ENCODE results near the gene ZNF566.
A peak's percentile ranks its signal among the peaks of the same experiment; 100 is the strongest.
"Not testable (repeated sequence)": the region's sequence is repeated elsewhere in the genome, so short reads cannot be mapped to it uniquely, and the experiment has no call there.

Gene ZNF566

DNA sequence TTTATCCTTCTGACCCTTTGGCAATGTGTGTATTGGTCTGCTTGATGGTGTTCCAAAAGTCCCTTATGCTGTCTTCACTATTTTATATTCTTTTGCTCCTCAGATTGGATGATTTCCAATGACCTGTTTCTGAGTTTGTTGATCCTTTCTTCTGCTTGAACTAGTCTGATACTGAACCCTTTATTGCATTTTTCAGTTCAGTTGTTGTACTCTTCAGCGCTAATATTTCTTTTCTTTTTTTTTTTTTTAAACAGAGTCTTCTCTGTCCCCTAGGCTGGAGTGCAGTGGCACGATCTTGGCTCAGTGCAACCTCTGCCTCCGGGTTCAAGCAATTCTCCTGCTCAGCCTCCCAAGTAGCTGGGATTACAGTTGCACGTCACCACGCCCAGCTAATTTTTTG, 12.6 kb upstream of the ZNF566 start:
- Histone ChIP-seq H3K4me1 (ENCODE audit: control insufficient read depth in 2 of 2, insufficient read depth in 2 of 2, low read length in 2 of 2) (no peaks in the 10 kb centered on the region), H3K27me3 (ENCODE audit: control insufficient read depth in 2 of 2, insufficient read depth in 2 of 2, low read length in 2 of 2) (no peaks in the 10 kb centered on the region), H3K4me3 (ENCODE audit: low read length in 2 of 2) (no peak overlapping the region), H3K9ac (ENCODE audit: low read depth in 1 of 2, low read length in 2 of 2) (no peak overlapping the region), H3K27ac (ENCODE audit: low read depth in 2 of 2, low read length in 2 of 2) (no peak overlapping the region), H3K9me3 (ENCODE audit: control insufficient read depth in 2 of 2, low read length in 2 of 2) (peaks cover 12 to 13% of the 10 kb centered on the region in 2 donors), H3K36me3 (ENCODE audit: control insufficient read depth in 2 of 2, insufficient read depth in 2 of 2, low read length in 2 of 2) (no peaks in the 10 kb centered on the region)

DNA sequence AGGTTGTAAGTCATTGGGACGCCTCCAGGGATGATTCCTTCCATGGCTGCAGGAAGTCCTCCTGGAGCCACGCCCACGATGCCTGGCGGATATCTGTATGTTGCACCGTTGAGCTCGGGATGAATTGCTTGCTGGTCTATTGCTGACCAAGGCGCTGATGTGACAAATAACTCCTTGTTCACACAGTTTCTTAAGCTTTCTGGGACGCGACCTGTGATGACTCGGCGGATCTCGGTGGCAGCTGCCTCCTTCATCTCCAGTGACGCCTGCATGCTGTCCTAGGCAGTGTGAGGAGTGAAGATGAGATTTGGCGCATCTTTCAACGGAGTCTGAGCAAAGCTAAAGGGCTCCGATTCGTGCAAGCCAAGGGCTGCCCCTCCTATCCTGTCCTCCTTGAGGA, 7.6 kb upstream of the ZNF566 start:
- H3K27me3 ChIP-seq (ENCODE audit: control insufficient read depth in 2 of 2, insufficient read depth in 2 of 2, low read length in 2 of 2), result no peaks in the 10 kb centered on the region
- H3K9me3 ChIP-seq (ENCODE audit: control insufficient read depth in 2 of 2, low read length in 2 of 2), result peaks cover 2 to 6% of the 10 kb centered on the region in 2 donors
- H3K36me3 ChIP-seq (ENCODE audit: control insufficient read depth in 2 of 2, insufficient read depth in 2 of 2, low read length in 2 of 2), result no peaks in the 10 kb centered on the region
- no peak overlapping the region for H3K27ac ChIP-seq (ENCODE audit: low read depth in 2 of 2, low read length in 2 of 2)
- H3K9ac ChIP-seq (ENCODE audit: low read depth in 1 of 2, low read length in 2 of 2), result no peak overlapping the region
- H3K4me3 ChIP-seq (ENCODE audit: low read length in 2 of 2), result no peak overlapping the region
- H3K4me1 ChIP-seq (ENCODE audit: control insufficient read depth in 2 of 2, insufficient read depth in 2 of 2, low read length in 2 of 2), result no peaks in the 10 kb centered on the region

DNA sequence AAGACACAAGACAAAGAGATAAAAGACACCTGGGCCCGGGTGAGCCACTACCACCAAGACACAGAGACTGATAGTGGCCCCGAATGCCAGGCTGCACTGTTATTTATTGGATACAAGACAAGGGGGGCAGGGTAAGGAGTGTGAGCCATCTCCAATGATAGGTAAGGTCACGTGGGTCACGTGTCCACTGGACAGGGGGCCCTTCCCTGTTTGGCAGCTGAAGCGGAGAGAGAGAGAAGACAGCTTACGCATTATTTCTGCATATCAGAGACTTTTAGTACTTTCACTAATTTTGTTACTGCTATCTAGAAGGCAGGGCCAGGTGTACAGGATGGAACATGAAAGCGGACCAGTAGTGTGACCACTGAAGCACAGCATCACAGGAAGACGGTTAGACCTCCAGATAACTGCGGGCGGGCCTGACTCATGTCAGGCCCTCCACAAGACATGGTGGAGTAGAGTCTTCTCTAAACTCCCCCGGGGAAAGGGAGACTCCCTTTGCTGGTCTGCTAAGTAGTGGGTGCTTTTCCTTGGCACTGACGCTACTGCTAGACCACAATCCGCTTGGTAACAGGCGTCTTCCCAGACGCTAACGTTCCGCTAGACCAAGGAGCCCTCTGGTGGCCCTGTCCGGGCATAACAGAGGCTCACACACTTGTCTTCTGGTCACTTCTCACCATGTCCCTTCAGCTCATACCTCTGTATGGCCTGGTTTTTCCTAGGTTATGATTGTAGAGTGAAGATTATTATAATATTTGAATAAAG, 3.5 kb upstream of the ZNF566 start:
- not testable (repeated sequence) for H3K27me3 ChIP-seq (ENCODE audit: control insufficient read depth in 2 of 2, insufficient read depth in 2 of 2, low read length in 2 of 2); H3K36me3 ChIP-seq (ENCODE audit: control insufficient read depth in 2 of 2, insufficient read depth in 2 of 2, low read length in 2 of 2); H3K4me1 ChIP-seq (ENCODE audit: control insufficient read depth in 2 of 2, insufficient read depth in 2 of 2, low read length in 2 of 2); H3K27ac ChIP-seq (ENCODE audit: low read depth in 2 of 2, low read length in 2 of 2); H3K9ac ChIP-seq (ENCODE audit: low read depth in 1 of 2, low read length in 2 of 2); H3K4me3 ChIP-seq (ENCODE audit: low read length in 2 of 2); H3K9me3 ChIP-seq (ENCODE audit: control insufficient read depth in 2 of 2, low read length in 2 of 2)

DNA sequence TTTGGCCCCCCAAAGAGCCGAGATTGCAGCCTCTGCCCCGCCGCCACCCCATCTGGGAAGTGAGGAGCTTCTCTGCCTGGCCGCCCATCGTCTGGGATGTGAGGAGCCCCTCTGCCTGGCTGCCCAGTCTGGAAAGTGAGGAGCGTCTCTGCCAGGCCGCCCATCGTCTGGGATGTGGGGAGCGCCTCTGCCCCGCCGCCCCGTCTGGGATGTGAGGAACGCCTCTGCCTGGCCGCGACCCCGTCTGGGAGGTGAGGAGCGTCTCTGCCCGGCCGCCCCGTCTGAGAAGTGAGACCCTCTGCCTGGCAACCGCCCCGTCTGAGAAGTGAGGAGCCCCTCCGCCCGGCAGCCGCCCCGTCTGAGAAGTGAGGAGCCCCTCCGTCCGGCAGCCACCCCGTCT, 1.5 kb upstream of the ZNF566 start:
- H3K4me1 ChIP-seq (ENCODE audit: control insufficient read depth in 2 of 2, insufficient read depth in 2 of 2, low read length in 2 of 2); H3K27me3 ChIP-seq (ENCODE audit: control insufficient read depth in 2 of 2, insufficient read depth in 2 of 2, low read length in 2 of 2); H3K36me3 ChIP-seq (ENCODE audit: control insufficient read depth in 2 of 2, insufficient read depth in 2 of 2, low read length in 2 of 2); H3K9ac ChIP-seq (ENCODE audit: low read depth in 1 of 2, low read length in 2 of 2); H3K9me3 ChIP-seq (ENCODE audit: control insufficient read depth in 2 of 2, low read length in 2 of 2); H3K4me3 ChIP-seq (ENCODE audit: low read length in 2 of 2); H3K27ac ChIP-seq (ENCODE audit: low read depth in 2 of 2, low read length in 2 of 2): not testable (repeated sequence)

DNA sequence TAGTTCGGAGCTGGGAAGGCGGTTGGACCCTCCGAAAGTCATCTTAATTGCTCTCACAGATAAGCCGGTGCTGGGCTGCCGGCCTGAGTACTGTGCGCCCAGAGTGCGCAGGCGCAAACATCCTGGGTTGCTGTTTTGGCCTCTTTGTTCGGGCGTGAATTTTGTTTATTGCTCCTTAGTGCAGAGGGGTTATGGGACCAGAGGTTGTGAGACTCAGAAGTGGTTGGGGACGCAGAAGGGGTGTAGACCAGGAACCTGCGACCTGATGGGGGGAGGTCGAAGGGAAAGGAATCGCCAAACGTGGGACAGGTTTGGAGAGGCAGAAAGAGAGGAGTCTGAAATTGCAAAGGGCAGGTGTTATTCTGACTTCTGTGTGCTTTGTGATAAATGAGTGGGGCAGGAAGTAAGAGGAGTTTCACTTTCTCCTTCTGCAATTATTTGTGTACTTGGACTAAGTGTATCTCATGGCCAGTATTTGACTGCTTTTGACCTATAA, 607 bp upstream of the ZNF566 start:
- Histone ChIP-seq H3K4me3 (ENCODE audit: low read length in 2 of 2) (peak overlapping the region; percentile 95 to 97), H3K36me3 (ENCODE audit: control insufficient read depth in 2 of 2, insufficient read depth in 2 of 2, low read length in 2 of 2) (no peaks in the 10 kb centered on the region), H3K9me3 (ENCODE audit: control insufficient read depth in 2 of 2, low read length in 2 of 2) (no peaks in the 10 kb centered on the region), H3K27ac (ENCODE audit: low read depth in 2 of 2, low read length in 2 of 2) (peak overlapping the region; percentile 93 to 96), H3K4me1 (ENCODE audit: control insufficient read depth in 2 of 2, insufficient read depth in 2 of 2, low read length in 2 of 2) (peaks cover 5 to 8% of the 10 kb centered on the region in 2 donors), H3K9ac (ENCODE audit: low read depth in 1 of 2, low read length in 2 of 2) (peak overlapping the region; percentile 83 to 91), H3K27me3 (ENCODE audit: control insufficient read depth in 2 of 2, insufficient read depth in 2 of 2, low read length in 2 of 2) (no peaks in the 10 kb centered on the region)

DNA sequence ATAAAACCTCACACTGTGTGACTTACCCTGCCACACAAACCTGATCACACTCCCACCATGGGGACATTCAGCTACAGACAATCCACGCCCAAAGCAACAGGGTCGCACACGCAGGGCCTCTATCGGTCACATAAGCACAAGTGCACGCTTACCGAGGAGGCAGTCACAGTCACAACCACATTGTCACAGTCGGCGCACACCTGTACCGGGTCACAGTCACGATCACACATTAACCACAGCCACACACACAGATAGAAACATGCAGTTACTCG, 579 bp downstream of the ZNF566 start:
- Histone ChIP-seq H3K27me3 (ENCODE audit: control insufficient read depth in 2 of 2, insufficient read depth in 2 of 2, low read length in 2 of 2) (no peaks in the 10 kb centered on the region), H3K4me1 (ENCODE audit: control insufficient read depth in 2 of 2, insufficient read depth in 2 of 2, low read length in 2 of 2) (peaks cover 5 to 8% of the 10 kb centered on the region in 2 donors), H3K27ac (ENCODE audit: low read depth in 2 of 2, low read length in 2 of 2) (peak overlapping the region; percentile 93 to 96), H3K9ac (ENCODE audit: low read depth in 1 of 2, low read length in 2 of 2) (peak overlapping the region; percentile 83 to 91), H3K9me3 (ENCODE audit: control insufficient read depth in 2 of 2, low read length in 2 of 2) (peaks cover 2 to 3% of the 10 kb centered on the region in 2 donors), H3K4me3 (ENCODE audit: low read length in 2 of 2) (peak overlapping the region; percentile 95 to 97), H3K36me3 (ENCODE audit: control insufficient read depth in 2 of 2, insufficient read depth in 2 of 2, low read length in 2 of 2) (no peaks in the 10 kb centered on the region)

DNA sequence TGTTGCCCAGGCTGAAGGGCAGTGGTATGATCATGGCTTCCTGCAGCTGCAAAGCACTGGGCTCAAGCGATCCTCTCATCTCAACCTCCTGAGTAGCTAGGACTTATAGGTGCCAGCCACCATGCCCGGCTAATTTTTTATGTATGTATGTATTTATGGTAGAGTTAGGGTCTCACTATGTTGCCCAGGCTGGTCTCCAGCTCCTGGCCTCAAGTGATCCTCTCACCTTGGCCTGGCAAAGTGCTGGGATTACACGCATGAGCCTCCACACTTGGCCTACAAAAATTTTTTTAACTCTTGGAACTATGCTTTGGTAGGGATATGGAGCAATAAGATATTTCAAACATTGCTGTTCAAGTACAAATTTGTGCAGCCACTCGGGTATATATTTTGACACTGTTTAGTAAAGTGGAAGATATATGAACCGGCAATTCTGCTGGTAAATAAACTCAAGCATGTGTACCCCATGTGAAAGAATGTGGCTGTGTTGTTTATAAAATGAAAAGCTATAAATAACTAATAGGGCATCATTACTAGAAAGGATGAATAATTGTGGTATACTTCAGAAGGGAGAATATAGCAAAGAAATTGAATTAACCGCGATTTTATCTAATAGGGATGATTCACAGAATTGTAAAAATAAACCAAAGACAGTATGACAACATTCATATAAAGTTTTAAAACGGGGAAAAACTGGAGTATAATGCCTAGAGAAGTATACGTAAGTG, 1.1 kb downstream of the ZNF566 start:
- peak overlapping the region; percentile 93 to 96 for H3K27ac ChIP-seq (ENCODE audit: low read depth in 2 of 2, low read length in 2 of 2)
- no peaks in the 10 kb centered on the region for H3K36me3 ChIP-seq (ENCODE audit: control insufficient read depth in 2 of 2, insufficient read depth in 2 of 2, low read length in 2 of 2)
- no peaks in the 10 kb centered on the region for H3K27me3 ChIP-seq (ENCODE audit: control insufficient read depth in 2 of 2, insufficient read depth in 2 of 2, low read length in 2 of 2)
- peak overlapping the region; percentile 83 to 91 for H3K9ac ChIP-seq (ENCODE audit: low read depth in 1 of 2, low read length in 2 of 2)
- peaks cover 5 to 8% of the 10 kb centered on the region in 2 donors for H3K4me1 ChIP-seq (ENCODE audit: control insufficient read depth in 2 of 2, insufficient read depth in 2 of 2, low read length in 2 of 2)
- peaks cover 2 to 3% of the 10 kb centered on the region in 2 donors for H3K9me3 ChIP-seq (ENCODE audit: control insufficient read depth in 2 of 2, low read length in 2 of 2)
- peak overlapping the region; percentile 95 to 97 for H3K4me3 ChIP-seq (ENCODE audit: low read length in 2 of 2)

DNA sequence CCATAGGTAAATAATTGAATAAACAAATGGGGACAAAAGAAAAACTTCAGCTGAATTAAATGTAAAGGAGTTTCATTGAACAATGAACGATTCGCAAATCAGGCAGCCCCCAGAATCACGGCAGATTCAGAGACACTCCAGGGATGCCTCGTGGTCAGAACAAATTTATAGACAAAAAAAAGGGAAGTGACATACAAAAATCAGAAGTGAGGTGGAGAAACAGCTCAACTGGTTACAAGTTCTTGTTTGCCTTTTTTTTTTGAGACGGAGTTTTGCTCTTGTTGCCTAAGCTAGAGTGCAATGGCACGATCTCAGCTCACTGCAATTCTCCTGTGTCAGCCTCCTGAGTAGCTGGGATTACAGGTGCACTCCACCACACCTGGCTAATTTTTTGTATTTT, 5.7 kb downstream of the ZNF566 start:
- Histone ChIP-seq H3K27ac (ENCODE audit: low read depth in 2 of 2, low read length in 2 of 2) (no peak overlapping the region), H3K27me3 (ENCODE audit: control insufficient read depth in 2 of 2, insufficient read depth in 2 of 2, low read length in 2 of 2) (no peaks in the 10 kb centered on the region), H3K9ac (ENCODE audit: low read depth in 1 of 2, low read length in 2 of 2) (no peak overlapping the region), H3K9me3 (ENCODE audit: control insufficient read depth in 2 of 2, low read length in 2 of 2) (peaks cover 2 to 7% of the 10 kb centered on the region in 2 donors), H3K4me1 (ENCODE audit: control insufficient read depth in 2 of 2, insufficient read depth in 2 of 2, low read length in 2 of 2) (peaks cover 1 to 3% of the 10 kb centered on the region in 2 donors), H3K4me3 (ENCODE audit: low read length in 2 of 2) (no peak overlapping the region), H3K36me3 (ENCODE audit: control insufficient read depth in 2 of 2, insufficient read depth in 2 of 2, low read length in 2 of 2) (peaks cover 0 to 3% of the 10 kb centered on the region in 2 donors)

DNA sequence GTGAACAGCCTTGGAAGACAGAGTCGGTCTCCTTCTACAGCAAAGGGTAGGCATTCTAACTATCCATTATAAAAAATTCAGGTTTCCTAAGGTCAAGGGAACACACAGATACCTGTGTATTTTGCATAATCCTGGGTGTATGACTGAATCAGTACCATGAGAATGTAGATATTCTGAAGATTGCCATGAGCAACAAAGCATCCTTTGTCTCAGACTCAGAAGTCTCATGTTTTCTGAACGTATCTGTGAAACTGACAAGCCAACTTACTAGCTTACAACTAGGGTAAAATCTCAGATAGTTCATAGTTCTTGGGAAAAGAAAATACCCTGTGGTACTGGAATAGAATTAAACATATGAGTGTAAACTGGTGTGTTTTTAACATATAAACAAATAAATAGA, 6.5 kb downstream of the ZNF566 start:
- H3K27ac ChIP-seq (ENCODE audit: low read depth in 2 of 2, low read length in 2 of 2), result no peak overlapping the region
- no peak overlapping the region for H3K9ac ChIP-seq (ENCODE audit: low read depth in 1 of 2, low read length in 2 of 2)
- H3K27me3 ChIP-seq (ENCODE audit: control insufficient read depth in 2 of 2, insufficient read depth in 2 of 2, low read length in 2 of 2), result no peaks in the 10 kb centered on the region
- H3K9me3 ChIP-seq (ENCODE audit: control insufficient read depth in 2 of 2, low read length in 2 of 2), result peaks cover 7 to 8% of the 10 kb centered on the region in 2 donors
- H3K36me3 ChIP-seq (ENCODE audit: control insufficient read depth in 2 of 2, insufficient read depth in 2 of 2, low read length in 2 of 2), result peaks cover 0 to 3% of the 10 kb centered on the region in 2 donors
- H3K4me1 ChIP-seq (ENCODE audit: control insufficient read depth in 2 of 2, insufficient read depth in 2 of 2, low read length in 2 of 2), result no peaks in the 10 kb centered on the region
- H3K4me3 ChIP-seq (ENCODE audit: low read length in 2 of 2), result no peak overlapping the region

DNA sequence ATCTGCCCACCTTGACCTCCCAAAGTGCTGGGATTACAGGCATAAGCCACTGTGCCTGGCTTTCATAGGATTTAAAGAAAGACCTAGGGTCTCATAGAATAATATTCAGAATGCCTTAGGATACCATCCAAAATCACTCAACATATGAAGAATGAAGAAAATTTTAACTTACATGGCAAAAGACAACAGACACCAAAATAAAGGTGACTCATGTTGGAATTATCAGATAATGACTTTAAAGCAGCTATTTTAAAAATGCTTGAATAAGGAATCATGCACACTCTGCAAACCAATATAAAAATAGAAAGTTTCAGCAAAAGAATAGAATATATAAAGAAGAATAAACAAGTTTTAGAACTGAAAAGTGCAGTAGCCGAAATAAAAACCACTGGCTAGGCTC, 29.3 kb downstream of the ZNF566 start:
- Histone ChIP-seq H3K27me3 (ENCODE audit: control insufficient read depth in 2 of 2, insufficient read depth in 2 of 2, low read length in 2 of 2) (no peaks in the 10 kb centered on the region), H3K9me3 (ENCODE audit: control insufficient read depth in 2 of 2, low read length in 2 of 2) (peaks cover 4 to 9% of the 10 kb centered on the region in 2 donors), H3K9ac (ENCODE audit: low read depth in 1 of 2, low read length in 2 of 2) (no peak overlapping the region), H3K4me3 (ENCODE audit: low read length in 2 of 2) (no peak overlapping the region), H3K27ac (ENCODE audit: low read depth in 2 of 2, low read length in 2 of 2) (no peak overlapping the region), H3K36me3 (ENCODE audit: control insufficient read depth in 2 of 2, insufficient read depth in 2 of 2, low read length in 2 of 2) (peaks cover 0 to 11% of the 10 kb centered on the region in 2 donors), H3K4me1 (ENCODE audit: control insufficient read depth in 2 of 2, insufficient read depth in 2 of 2, low read length in 2 of 2) (no peaks in the 10 kb centered on the region)

Data from mucosa of rectum (tissue), 2 donors.